Liver (tissue), 9 donors: ENCODE measurements around the gene B4GALT4. TPM values are rescaled to one million over a fixed set of nuclear protein-coding genes. Genes with fewer than 3 reads are reported as not detected.

ENCODE experiments used
- DNase-seq: peaks from one replicate; pipeline ENCODE4 v3.0.0-alpha.2; 2017; ENCODE audit warnings: low spot score
- H3K27ac ChIP-seq, 2 donors: one replicate each; pipeline ENCODE4 v1.7.0; 2013; ENCODE audit warnings: inconsistent platforms in 2 of 2, low read length in 2 of 2, control low read depth in 1 of 2, low read depth in 1 of 2, mild to moderate bottlenecking in 1 of 2
- H3K27me3 ChIP-seq, 4 donors: one replicate each; pipeline versions ENCODE4 v1.6.1 to v1.7.0; 2013; ENCODE audit warnings: low read length in 3 of 4, inconsistent platforms in 1 of 4, mild to moderate bottlenecking in 1 of 4, moderate library complexity in 1 of 4; ENCODE audit not compliant: control insufficient read depth in 4 of 4, insufficient read depth in 4 of 4
- H3K36me3 ChIP-seq, 4 donors: one replicate each; pipeline versions ENCODE4 v1.6.1 to v1.7.0; 2013; ENCODE audit warnings: low read length in 3 of 4, mild to moderate bottlenecking in 3 of 4, low read depth in 1 of 4, moderate library complexity in 1 of 4; ENCODE audit not compliant: control insufficient read depth in 4 of 4, insufficient read depth in 3 of 4
- H3K4me1 ChIP-seq, 4 donors: one replicate each; pipeline versions ENCODE4 v1.6.1 to v1.7.0; 2013; ENCODE audit warnings: low read length in 3 of 4, mild to moderate bottlenecking in 3 of 4, moderate library complexity in 1 of 4; ENCODE audit not compliant: control insufficient read depth in 4 of 4, insufficient read depth in 4 of 4
- H3K4me3 ChIP-seq, 3 donors: one replicate each; pipeline versions ENCODE4 v1.6.1 to v1.7.0; 2013; ENCODE audit warnings: low read length in 3 of 3, control low read depth in 1 of 3, low read depth in 1 of 3, mild to moderate bottlenecking in 1 of 3
- H3K9ac ChIP-seq, 2 donors: one replicate each; pipeline ENCODE4 v1.7.0; 2013; ENCODE audit warnings: low read length in 2 of 2, mild to moderate bottlenecking in 2 of 2, moderate library complexity in 2 of 2, control low read depth in 1 of 2, low read depth in 1 of 2
- H3K9me3 ChIP-seq, 4 donors: one replicate each; pipeline versions ENCODE4 v1.6.1 to v1.7.0; 2013; ENCODE audit warnings: low read length in 3 of 4; ENCODE audit not compliant: control insufficient read depth in 4 of 4
- ATF3 ChIP-seq: IDR thresholded peaks from 2 replicates; pipeline ENCODE4 v1.6.1; 2016; ENCODE audit warnings: antibody characterized with exemption
- CTCF ChIP-seq: fragments of 150-350 bp; IDR thresholded peaks from 2 replicates; pipeline ENCODE4 v1.5.1; 2017; ENCODE audit warnings: improper control_type of control experiment, low read depth, low read length; ENCODE audit not compliant: missing input control
- EGR1 ChIP-seq, 2 donors: IDR thresholded peaks; 2 replicates each; pipeline ENCODE4 v1.6.1; 2016 to 2018; ENCODE audit warnings: antibody characterized with exemption in 2 of 2, low read depth in 2 of 2
- FOXA1 ChIP-seq: IDR thresholded peaks from 2 replicates; pipeline ENCODE4 v1.6.1; 2016; ENCODE audit warnings: antibody characterized with exemption
- FOXA2 ChIP-seq: IDR thresholded peaks from 2 replicates; pipeline ENCODE4 v1.6.1; 2016; ENCODE audit warnings: antibody characterized with exemption
- GABPA ChIP-seq, 2 donors: IDR thresholded peaks in 1 of 2; conservative IDR thresholded peaks in 1 of 2; 2 replicates each; pipeline ENCODE4 v1.6.1; 2016; ENCODE audit warnings: antibody characterized with exemption in 2 of 2, mild to moderate bottlenecking in 1 of 2, moderate library complexity in 1 of 2
- HNF4A ChIP-seq, 2 donors: conservative IDR thresholded peaks; 2 replicates each; pipeline ENCODE4 v1.6.1; 2016; ENCODE audit warnings: antibody characterized with exemption in 2 of 2, mild to moderate bottlenecking in 2 of 2
- HNF4G ChIP-seq: IDR thresholded peaks from 2 replicates; pipeline ENCODE4 v1.6.1; 2016; ENCODE audit warnings: antibody characterized with exemption
- JUND ChIP-seq, 2 donors: IDR thresholded peaks; 2 replicates each; pipeline ENCODE4 v1.6.1; 2016; ENCODE audit warnings: antibody characterized with exemption in 2 of 2
- MAX ChIP-seq: IDR thresholded peaks from 2 replicates; pipeline ENCODE4 v1.6.1; 2016; ENCODE audit warnings: antibody characterized with exemption
- NR2F2 ChIP-seq: IDR thresholded peaks from 2 replicates; pipeline ENCODE4 v1.6.1; 2016; ENCODE audit warnings: antibody characterized with exemption
- RAD21 ChIP-seq, 2 donors: IDR thresholded peaks; 2 replicates each; pipeline ENCODE4 v1.6.1; 2016; ENCODE audit warnings: antibody characterized with exemption in 2 of 2, mild to moderate bottlenecking in 2 of 2
- RXRA ChIP-seq, 2 donors: IDR thresholded peaks; 2 replicates each; pipeline ENCODE4 v1.6.1; 2017 to 2018; ENCODE audit warnings: antibody characterized with exemption in 2 of 2, mild to moderate bottlenecking in 1 of 2
- SP1 ChIP-seq: IDR thresholded peaks from 2 replicates; pipeline ENCODE4 v1.6.1; 2018; ENCODE audit warnings: antibody characterized with exemption, mild to moderate bottlenecking
- TAF1 ChIP-seq: conservative IDR thresholded peaks from 2 replicates; pipeline ENCODE4 v1.6.1; 2016; ENCODE audit warnings: antibody characterized with exemption, mild to moderate bottlenecking
- YY1 ChIP-seq: IDR thresholded peaks from 2 replicates; pipeline ENCODE4 v1.6.1; 2016; ENCODE audit warnings: antibody characterized with exemption, mild to moderate bottlenecking
- WGBS: extraction: QIAGEN DNeasy Blood & Tissue Kit; methylation state at CpG from one replicate; pipeline ENCODE4 v1.1.7; 2013; 5-methylcytosine and 5-hydroxymethylcytosine counted together
- polyA plus RNA-seq, 2 donors: library from polyadenylated mRNA; stranded (reverse) in 1 of 2; unstranded in 1 of 2; fragments of 200-250 nt in 1 of 2; fragments of >200 nt in 1 of 2; fragmentation: Nextera tagmentation in 1 of 2; extraction: Ambion mirVana in 1 of 2; gene quantifications; one replicate each; pipeline versions ENCODE4 v1.2.1 to v1.2.3, GENCODE V29; 2013 to 2015
- total RNA-seq, 2 donors: library from RNA; depleted of rRNA; stranded (reverse); fragments of >200 nt; gene quantifications; one replicate each; pipeline ENCODE4 v1.2.3, GENCODE V29; 2014
- TF ChIP-seq, protein P1 (sequence below): IDR thresholded peaks from 2 replicates; pipeline ENCODE4 v1.6.1; 2016; ENCODE audit warnings: antibody characterized with exemption
- TF ChIP-seq, protein P2 (sequence below): IDR thresholded peaks from 2 replicates; pipeline ENCODE4 v1.6.1; 2016; ENCODE audit warnings: antibody characterized with exemption, mild to moderate bottlenecking
- donor health status: healthy.
- donor health status: healthy.
- donor health status: healthy.
- donor health status: healthy.
- donor health status: healthy.

Gene B4GALT4
- total and polyA plus RNA-seq, 4 donors = 9.3 to 14.6 (median 10.5) TPM

DNA sequence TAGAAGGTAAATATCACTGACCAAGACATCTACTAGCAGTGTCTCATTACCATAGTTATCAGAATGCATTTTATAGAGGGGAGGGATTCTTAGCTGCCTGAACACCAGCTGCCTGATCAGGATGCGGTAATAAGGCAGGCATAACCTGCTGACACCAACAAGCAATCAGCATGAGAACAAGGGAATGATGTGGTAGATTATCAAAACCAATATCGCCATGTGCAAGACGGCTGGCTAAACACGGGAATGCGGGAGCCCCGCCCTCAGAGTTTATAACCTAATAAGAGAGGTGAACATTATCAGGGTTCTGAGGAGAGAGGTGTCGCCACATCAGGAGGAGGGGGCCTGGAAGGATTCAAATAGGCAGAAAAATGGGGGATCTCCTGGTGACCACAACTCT is 20.5 kb downstream of the B4GALT4 start:
- Histone ChIP-seq H3K27ac (no peak overlapping the region), H3K9me3 (no peaks in the 10 kb centered on the region), H3K27me3 (no peaks in the 10 kb centered on the region), H3K36me3 (peaks cover 9 to 60% (median 46%) of the 10 kb centered on the region in 4 donors), H3K9ac (no peak overlapping the region), H3K4me3 (no peak overlapping the region), H3K4me1 (peaks cover 0 to 8% (median 1%) of the 10 kb centered on the region in 4 donors)
- WGBS = 87% methylated on average over 7 of the region's 7 CpGs
- TF ChIP-seq EGR1 (IDR thresholded peaks at IDR 0.05; ENCODE audit: low read depth in 2 of 2) (no peak), FOXA1 (no peak)
- no peak for DNase-seq

DNA sequence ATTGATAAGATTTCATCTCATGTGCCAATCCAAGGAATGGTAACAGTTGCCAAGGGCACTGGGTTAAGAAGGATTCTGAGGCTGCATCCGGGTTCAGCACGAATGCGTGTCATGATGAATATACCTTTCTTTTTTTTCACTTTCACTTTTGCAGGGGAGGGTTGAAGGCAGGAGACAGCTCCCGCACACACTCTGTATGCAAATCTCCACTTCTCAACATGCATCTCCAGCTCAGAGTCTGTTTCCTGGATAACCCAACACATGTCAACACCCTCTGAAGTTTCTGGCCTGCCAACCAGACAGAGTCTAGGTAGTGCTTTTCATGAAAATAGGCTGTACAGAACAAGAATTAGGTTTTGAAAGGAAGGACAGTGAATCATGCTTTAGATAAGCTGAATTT is 21.6 kb downstream of the B4GALT4 start:
- Histone ChIP-seq H3K27ac (no peak overlapping the region), H3K4me1 (peaks cover 0 to 8% (median 1%) of the 10 kb centered on the region in 4 donors)
- DNase-seq = no peak

More for the DNA sequence above, 21.6 kb downstream of the B4GALT4 start:
- Histone ChIP-seq H3K4me3 (no peak overlapping the region), H3K9ac (no peak overlapping the region), H3K9me3 (no peaks in the 10 kb centered on the region), H3K27me3 (no peaks in the 10 kb centered on the region), H3K36me3 (peaks cover 9 to 65% (median 48%) of the 10 kb centered on the region in 4 donors)
- 85% methylated on average over 4 of the region's 4 CpGs for WGBS
- no peak for TF ChIP-seq HNF4A (conservative IDR thresholded peaks at IDR 0.05)
- no peak for TF ChIP-seq FOXA2
- TF ChIP-seq, protein P1, sequence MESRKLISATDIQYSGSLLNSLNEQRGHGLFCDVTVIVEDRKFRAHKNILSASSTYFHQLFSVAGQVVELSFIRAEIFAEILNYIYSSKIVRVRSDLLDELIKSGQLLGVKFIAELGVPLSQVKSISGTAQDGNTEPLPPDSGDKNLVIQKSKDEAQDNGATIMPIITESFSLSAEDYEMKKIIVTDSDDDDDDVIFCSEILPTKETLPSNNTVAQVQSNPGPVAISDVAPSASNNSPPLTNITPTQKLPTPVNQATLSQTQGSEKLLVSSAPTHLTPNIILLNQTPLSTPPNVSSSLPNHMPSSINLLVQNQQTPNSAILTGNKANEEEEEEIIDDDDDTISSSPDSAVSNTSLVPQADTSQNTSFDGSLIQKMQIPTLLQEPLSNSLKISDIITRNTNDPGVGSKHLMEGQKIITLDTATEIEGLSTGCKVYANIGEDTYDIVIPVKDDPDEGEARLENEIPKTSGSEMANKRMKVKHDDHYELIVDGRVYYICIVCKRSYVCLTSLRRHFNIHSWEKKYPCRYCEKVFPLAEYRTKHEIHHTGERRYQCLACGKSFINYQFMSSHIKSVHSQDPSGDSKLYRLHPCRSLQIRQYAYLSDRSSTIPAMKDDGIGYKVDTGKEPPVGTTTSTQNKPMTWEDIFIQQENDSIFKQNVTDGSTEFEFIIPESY = no peak
- TF ChIP-seq, protein P2, sequence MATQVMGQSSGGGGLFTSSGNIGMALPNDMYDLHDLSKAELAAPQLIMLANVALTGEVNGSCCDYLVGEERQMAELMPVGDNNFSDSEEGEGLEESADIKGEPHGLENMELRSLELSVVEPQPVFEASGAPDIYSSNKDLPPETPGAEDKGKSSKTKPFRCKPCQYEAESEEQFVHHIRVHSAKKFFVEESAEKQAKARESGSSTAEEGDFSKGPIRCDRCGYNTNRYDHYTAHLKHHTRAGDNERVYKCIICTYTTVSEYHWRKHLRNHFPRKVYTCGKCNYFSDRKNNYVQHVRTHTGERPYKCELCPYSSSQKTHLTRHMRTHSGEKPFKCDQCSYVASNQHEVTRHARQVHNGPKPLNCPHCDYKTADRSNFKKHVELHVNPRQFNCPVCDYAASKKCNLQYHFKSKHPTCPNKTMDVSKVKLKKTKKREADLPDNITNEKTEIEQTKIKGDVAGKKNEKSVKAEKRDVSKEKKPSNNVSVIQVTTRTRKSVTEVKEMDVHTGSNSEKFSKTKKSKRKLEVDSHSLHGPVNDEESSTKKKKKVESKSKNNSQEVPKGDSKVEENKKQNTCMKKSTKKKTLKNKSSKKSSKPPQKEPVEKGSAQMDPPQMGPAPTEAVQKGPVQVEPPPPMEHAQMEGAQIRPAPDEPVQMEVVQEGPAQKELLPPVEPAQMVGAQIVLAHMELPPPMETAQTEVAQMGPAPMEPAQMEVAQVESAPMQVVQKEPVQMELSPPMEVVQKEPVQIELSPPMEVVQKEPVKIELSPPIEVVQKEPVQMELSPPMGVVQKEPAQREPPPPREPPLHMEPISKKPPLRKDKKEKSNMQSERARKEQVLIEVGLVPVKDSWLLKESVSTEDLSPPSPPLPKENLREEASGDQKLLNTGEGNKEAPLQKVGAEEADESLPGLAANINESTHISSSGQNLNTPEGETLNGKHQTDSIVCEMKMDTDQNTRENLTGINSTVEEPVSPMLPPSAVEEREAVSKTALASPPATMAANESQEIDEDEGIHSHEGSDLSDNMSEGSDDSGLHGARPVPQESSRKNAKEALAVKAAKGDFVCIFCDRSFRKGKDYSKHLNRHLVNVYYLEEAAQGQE = no peak
- TF ChIP-seq RAD21 (IDR thresholded peaks at IDR 0.05) = no peak
- TF ChIP-seq MAX = no peak
- no peak for TF ChIP-seq RXRA (IDR thresholded peaks at IDR 0.05)
- TF ChIP-seq HNF4G = no peak
- TF ChIP-seq YY1 = no peak
- TF ChIP-seq EGR1 (IDR thresholded peaks at IDR 0.05; ENCODE audit: low read depth in 2 of 2) = no peak
- TF ChIP-seq SP1 = no peak
- no peak for TF ChIP-seq JUND (IDR thresholded peaks at IDR 0.05)
- no peak for TF ChIP-seq FOXA1
- TF ChIP-seq GABPA (IDR thresholded peaks at IDR 0.05 in 1 of 2, conservative IDR thresholded peaks at IDR 0.05 in 1 of 2) = no peak
- TF ChIP-seq CTCF = no peak
- TF ChIP-seq ATF3 = no peak
- TF ChIP-seq NR2F2 = no peak
- TF ChIP-seq TAF1 = no peak
